NCI-H1930 (cell line): ENCODE data around the gene IQGAP2.

Experiments used
- DNase-seq, 2 experiments: peaks; one replicate each; lab custom pipeline; 2025; lab: John Stamatoyannopoulos, UW

Gene IQGAP2

DNA sequence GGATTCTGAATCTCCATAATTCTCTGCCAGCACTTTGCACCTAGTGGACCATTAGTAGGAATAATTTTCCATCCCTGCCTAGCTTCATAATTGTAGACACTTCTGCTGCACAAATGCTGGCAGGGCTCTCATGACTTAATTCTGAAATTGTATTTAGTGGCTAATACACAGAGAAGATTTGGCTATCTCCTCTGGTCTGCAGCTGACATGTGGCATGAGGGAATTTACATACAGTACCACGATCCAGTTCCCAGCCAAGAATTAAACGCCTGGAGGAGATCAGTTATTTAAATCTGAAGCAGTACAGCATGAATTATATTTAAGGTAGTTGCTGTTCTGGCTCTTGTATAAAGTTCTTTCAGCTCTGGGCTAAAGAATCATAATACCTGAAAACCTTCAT, 46.5 kb downstream of the IQGAP2 start:
- DNase-seq, result no peak

DNA sequence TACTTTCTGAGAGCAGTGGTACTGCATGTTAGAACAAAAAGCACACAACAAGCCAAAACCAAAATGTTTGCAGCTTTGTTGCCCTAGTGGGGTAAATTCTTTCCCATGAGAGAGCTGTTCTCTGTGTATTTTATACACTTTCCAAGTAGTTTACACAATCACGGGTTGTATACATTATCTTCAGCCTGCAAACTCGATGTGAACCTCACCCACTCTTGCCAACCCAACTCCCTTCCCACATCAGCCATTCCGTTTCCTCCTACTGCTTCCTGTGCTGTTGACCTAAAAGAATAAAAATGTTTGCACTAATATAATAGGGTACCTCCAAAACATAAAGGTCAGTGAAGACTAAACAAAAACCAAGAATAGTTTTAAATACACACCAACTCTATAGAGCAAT, 47.0 kb downstream of the IQGAP2 start:
- no peak for DNase-seq

DNA sequence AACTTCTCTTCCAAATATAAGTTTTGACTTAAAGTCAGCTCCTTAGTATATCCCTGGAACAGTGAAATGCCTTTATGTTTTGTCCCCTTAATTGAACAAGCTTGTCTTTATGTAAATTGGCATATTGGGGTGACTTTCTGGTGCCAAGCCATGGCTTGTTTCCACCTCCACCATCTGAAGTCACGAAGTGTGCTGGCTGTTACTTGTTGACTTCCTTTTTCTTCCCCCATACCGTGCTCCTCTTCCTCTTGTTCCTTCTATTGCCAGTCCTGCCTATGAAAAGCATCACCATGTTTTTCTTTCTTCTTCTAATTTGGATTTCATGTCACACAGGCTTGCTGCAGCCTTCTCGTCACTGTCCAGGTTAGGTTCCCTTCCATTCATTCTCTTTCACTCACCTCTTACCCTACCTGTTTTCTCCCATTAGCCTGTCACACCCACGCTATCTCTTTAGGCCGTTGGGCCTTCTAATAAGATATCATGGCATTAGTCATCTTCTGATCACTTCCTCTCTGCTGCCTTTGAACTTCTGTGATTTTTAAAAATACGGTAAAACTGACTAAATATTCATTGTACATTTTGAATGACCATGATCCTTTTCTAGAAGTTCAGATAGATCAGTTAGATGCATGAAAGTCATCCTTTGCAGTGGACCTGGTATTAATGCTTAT, 48.1 kb downstream of the IQGAP2 start:
- DNase-seq, result no peak

DNA sequence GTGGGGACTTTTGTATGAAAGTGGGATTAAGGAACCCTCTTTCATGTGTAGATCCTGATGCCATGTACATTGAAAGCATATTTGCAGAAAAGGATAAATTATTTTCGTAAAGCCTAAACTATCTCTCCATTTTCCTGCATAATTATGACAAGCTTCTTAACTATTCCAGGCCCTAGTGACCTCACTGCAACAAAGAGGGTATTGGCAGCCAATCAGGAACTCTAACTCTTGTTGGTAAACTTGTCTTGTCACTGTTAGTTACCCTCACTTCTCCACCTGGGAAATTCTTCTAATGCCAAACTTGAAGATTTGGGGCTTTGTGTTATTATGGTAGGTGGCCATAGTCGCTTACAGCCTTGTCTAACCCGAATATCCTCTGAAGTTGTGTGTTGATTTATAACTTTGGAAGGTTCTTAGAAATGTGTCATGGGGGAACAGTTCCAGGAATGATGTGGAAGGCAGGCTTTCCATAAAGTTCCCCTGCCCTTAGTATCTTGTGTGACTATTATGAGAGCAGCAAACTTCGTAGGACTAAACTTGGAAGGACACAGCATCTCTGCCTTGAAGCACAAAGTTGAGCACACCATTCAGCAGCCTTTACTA, 52.5 kb downstream of the IQGAP2 start:
- DNase-seq, result no peak

DNA sequence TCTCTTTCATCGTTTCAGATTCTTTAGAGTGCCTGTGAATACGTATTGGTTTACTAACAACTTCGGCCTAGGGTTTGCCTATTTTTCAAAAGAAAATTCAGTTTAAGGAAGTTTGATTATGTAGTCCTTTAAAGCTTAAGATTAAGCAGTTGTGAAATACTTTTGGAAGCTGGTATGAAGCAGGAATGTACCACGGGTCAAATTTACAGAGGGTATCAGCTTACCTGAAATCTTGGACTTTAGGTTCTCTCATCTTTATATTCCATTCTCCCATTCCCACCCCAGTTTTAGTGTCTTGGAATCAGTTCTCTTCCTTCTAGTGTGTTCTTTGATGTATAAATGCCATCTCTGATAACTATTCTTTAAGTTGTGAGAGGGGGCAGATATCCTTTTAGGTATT, 53.2 kb downstream of the IQGAP2 start:
- DNase-seq, result no peak

DNA sequence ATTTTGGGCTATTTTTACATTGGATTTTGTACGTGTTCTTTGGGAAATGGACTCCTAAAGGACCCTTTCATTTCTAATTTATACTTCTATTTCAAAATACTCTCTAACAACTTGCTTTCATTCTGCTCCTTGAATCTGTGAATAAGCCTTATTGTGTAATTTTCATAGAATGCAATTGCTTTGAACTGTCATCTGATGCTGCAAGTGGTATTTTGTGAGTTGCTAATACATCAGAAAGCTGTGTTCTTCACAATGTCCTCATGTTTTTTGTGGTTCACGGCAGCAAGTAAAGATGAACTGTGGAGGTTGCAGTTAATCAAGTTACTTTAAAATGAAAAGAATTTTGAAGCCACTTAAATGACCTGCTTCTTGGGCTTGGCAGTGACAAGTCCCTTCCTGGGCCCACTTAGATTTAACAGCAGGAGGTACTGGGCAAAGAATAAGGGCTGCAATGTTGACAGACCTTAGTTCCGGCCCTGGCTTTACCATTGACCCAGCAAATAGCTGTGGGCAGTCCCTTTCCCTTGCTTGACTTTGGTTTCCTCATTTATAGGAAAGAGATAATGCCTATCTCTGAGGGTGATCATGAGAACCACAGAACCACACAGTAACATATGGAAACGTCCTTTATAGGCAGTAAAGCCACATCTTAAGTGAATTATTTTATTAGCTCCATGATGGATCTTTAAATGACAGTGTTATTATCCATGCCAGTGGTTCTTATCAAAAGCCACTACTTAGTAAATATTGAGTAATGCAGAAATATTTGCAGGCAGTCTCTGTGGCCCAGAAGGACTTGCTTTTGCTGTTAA, 54.8 kb downstream of the IQGAP2 start:
- no peak for DNase-seq

DNA sequence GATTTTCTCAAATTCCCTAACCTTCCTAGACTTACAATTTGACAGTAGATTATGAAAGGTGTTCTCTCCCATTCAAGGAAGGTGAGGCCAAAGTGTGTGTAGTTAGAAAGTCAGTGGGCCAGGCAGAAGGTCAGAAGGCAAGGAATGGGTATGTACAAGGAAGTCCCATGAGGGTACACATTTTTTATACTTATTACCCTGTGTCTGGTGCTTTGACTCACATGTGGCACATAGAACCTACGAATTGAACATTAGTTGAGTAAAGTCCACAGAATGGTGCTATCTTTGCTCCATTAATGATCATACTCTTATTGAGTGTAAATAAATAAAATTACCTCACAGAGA, 55.4 kb downstream of the IQGAP2 start:
- no peak for DNase-seq

DNA sequence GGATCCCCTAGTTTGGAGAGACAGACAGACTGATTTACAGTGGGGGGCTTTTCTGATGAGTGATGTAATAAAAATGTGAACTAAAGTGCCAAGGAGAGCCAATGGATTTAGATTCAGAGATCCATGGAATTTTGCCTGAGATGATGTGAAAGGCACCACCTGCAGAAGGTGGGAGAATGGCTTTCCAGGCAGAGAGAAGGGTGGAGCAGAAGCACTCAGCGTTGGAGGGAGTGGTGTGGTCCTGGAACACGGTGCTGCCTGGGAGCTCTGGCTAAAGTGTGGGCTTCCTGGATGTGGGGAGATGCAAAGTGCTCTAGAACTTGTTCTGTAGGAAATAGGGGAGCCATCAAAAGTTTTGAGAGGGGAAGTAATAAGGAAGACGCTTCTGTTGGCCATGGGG, 57.0 kb downstream of the IQGAP2 start:
- DNase-seq, result no peak

DNA sequence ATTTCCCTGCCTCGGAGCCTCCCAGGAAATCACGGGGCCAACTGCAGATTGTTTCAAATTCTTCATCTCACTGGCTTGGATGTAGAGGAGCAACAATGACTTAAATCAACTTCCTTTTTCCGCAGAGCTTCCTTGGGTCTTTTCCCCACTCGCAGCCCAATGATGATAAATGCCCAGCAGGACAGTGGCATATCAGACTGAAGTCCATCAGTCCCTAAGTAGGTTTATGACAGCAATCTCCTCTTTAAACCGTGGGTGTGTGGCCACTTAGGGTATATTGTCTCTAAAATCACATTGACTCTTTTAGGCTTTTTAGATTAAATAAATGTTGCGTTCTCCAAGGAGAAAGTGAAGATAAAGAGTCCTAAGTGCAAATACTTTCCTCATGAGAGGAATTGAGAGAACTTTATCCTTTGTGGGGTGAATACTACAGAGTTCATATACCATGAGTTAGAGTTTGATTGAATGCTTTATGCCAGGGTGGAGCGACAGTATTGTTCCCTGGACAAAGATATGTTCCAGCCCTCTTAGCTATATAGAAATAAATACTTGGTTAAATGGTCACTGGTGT, 59.1 kb downstream of the IQGAP2 start:
- DNase-seq, result no peak

DNA sequence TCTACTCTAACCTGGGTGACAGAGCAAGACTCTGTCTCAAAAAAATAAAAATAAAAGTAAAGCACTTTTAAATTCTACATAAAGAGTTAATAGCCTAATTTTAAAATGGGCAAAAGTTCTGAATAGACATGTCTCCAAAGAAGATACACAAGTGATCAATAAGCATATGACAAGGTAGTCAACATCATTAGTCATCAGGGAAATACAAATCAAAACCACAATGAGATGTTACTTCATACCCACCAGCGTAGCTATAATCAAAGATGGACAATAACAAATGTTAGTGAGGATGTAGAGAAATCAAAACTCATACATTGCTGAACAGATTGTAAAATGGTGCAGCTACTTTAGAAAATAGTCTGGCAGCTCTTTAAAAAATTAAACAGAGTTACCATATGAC, 64.1 kb downstream of the IQGAP2 start:
- no peak for DNase-seq

DNA sequence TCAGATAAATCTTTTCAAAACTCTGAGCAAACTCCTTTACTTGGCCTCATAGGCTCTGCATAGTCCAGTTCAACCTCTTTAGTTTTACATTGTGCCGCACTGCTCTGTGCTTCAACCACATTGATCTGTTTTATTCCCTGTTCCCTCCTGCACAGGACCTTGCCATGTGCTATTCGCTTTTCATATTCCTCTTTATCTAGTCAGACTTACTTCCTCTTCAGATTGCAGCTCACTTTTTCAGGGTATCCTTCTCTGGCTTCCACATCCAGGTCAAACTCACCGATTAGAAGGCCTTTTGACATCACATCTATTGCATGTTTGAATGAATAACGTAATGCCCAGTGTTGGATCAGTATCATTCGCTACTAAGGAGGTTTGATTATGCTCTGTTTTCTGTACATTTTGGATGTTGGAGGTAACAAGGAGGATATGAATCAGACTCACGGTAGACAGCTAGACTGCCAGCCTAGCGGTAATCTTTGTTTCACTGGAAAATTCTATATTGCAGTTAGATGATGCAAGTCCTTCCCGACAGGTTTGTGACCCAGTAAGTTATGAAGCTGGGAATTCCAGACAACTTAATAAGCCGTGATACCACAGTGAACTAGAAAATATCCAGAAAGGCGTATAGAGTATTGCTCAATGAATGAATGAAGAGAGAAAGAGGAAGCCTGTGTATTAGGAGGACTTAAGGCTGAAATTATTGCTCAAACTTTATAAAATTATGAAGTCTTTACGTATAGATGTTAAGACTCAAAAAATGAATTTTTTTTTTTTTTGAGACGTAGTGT, 65.7 kb downstream of the IQGAP2 start:
- no peak for DNase-seq

DNA sequence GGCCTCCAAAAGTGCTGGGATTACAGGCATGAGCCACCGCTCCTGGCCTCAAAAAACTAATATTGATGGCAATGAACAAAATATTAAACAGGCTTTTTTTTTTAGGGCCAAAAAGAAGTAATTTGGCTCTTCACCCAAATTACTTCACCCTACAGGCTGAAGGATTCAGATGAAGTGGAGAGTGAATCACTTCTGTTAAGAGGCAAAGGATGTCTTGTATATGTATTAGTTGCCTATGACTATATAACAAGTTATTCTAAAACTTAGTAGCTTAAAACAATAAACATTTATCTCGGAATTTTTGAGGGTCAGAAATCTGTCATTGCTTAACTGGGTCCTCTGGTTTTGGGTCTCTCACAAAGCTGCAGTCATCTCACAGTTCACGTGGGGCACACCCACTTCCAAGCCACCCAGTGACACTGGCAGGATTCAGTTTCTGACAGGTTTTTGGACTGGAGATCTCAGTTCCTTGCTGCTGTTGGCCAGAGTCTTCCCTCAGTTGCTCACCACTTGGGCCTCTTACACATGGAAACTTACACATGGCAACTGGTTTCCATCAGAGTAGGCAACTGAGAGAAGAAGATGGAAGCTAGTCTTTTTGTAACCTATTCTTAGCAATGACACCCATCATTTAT, 66.7 kb downstream of the IQGAP2 start:
- no peak for DNase-seq

DNA sequence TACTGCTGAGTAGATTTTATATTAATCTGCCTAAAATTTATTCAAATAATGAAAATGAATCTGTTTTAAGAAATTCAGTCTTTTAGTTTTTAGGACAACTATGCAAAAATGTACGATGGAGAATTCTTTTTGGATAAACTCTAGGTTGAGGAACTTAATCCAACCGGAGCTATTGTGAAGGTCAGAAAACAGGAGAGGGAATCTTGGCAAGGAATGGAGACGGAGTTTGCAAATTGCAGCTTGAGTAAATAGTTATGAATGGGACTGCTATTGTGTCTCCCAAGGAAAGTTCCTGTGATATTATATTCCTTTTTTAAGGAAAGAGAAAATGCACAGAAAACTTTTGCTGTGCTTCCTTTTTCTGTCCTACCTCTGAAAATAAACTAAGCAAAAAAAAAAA, 67.9 kb downstream of the IQGAP2 start:
- no peak for DNase-seq

DNA sequence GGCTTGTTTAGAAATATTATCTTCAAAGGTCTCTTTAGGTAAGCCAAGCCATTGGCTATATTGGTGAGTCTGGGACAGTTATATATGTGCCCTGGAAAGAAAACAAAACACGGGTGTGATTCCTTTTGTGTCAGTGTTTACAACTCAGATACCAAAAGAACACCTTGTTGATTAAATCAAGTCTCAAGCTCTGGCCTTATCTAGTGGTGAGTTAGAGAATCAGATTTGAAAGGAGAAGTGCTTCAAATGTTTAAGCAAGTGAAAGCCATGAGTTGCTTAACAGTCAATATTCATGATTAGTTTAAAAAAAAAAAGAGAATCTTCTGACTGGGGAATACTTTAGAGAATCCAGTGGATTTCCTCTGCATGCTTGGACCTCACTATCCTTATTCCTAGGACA, 68.3 kb downstream of the IQGAP2 start:
- DNase-seq, result no peak

DNA sequence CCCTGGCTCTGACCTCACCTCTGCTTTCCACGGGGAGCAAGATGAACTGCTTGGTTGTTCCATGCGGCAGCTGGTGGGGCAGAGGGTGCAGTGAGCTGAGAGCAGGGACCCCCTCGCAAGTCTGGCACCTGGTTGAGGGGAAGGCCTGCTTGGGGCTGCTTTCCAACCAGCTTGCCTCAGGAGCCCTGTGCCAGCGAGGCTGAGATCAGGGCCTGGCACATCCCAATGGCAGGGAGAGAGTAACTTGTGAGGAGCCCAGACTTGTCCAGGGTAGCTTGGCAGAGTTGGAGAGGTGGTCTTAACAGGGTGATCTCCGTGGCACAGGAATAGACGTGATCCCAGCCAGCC, 68.9 kb downstream of the IQGAP2 start:
- DNase-seq, result no peak

DNA sequence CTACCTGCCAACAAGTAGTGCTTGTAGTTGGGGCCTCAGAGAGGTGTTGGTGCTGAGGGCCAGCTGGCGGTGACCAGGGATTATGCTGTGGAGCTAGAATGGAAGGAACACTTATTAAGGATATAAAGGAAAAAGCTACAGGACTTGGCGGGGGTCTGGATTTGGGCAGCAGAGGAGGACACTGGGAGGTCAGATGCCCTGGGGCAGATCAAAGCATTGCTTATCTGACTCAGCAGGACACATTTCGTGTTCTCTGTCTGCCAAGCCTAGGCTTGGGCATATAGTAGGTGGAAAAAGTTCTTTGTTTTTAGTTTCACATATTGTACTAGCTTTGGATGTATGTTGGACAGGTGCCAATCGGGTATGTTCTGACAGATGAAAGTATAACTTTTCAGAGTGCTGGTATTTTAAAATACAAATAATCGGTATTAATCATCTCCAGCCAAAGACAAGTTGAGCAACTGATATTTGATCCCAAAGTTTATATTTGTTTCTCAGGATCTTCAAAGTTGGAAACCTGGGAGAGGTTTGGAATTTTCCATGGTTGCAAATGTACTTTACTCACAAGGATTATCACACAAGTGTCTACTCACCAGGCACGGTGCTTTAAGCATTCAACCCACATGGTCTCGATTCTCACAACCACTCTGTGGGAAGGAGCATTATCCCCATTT, 69.4 kb downstream of the IQGAP2 start:
- DNase-seq, result no peak

DNA sequence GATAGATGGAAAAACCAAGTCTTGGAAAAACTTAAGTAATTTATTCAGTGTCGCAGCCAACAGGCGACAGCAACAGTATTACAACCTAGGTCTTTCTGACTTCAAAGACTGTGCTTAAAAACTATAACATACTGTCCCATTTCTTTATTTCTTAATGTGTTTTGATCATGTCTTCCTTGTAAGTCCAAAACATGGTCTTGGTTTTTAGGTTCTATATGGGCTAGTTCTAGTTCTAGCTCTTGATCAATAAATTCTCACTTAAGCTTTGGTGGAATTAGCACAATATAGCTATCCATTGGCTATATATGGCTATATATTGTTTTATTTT, 69.9 kb downstream of the IQGAP2 start:
- DNase-seq, result no peak

DNA sequence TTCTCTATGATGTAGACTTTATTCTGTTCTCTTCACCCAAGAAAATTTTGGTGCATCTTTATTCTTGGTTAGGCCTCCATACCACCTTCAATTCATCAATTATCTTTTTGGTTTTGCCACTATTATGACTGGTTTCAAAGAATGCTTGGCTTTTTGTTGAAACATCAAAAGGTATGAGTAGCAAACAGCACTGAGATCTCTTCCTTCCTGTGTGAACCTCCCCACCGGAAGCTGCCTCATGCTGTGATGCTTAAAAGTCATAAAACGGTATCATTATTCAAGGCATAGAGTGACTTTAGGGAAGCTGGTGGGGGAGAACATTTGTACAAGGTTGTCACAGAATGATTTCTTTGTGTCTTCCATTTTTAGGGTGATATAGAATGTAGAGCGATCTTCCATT, 70.6 kb downstream of the IQGAP2 start:
- no peak for DNase-seq

DNA sequence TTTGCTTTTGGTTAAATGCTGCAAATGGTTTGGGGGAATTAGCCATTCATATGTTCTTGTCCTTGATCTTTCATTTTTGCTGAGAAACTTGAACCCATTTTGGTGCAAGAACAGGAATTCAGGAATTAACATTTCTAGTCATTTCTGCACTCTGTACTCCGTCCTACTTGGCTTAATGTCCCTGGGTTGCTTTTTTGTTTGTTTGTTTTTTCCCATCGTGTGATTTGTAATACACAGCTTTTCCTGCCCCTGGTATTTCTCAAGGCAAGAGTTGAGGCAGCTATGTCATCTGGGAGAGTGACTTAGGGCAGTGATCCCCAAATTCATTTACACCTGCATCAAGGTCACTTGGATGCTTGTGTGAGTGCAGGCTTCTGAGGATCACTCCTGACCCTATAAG, 71.3 kb downstream of the IQGAP2 start:
- no peak for DNase-seq

DNA sequence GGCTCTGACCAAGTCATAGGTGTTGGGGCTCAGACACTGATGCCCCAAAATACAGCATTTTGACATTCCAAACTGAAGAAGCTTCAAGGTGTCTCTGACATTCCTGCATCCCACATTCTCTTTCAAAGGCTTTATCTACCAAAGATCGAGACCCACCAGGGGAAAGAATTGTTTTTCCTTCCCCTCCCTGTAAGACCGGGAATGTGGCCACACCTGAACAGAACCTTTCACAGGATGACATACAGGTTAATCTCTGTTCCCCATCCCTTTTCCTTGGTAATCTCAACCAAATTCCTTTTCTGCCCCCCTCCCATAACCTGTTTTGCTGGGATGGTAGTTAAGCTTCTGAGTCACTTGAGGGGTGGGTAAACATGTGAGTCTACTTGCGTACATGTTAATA, 72.3 kb downstream of the IQGAP2 start:
- no peak for DNase-seq

DNA sequence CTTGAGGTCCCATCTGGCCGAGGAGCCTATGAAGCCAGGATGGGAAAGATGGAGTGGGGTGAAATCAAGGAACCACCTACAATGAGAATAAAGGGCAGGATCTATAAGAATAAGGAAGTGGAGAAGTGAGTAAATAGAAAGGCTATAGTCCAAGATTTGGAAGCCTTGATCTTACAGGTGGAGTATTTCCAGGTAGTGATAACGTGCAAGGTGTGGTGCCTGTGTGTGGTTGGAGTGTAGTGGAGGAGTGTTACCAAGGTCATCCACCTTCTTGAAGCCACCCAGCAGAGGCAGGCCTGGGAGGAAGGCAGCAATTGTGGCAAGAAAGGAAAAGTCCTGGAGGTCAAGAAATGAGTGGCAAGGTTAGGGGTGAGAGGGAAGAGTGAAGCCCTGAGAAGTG, 72.9 kb downstream of the IQGAP2 start:
- DNase-seq, result no peak
